Activated CD8-positive, alpha-beta memory T cell treated with anti-CD3 and anti-CD28 coated beads, Interleukin-2, amount 10 ng/mL, durations not matched to agents 7 days and 5 days (primary cell): Measurements from ENCODE around the gene HEXIM2. TPM values are rescaled to one million over a fixed set of nuclear protein-coding genes. Genes with fewer than 3 reads are reported as not detected.
A peak's percentile ranks its signal among the peaks of the same experiment; 100 is the strongest.

Experiments used
- ATAC-seq: fragments of 150-1000 bp; cut with Tn5 transposase; one replicate; pipeline ENCODE4 v1.10.0; 2021; ENCODE audit warnings: moderate library complexity
- CTCF ChIA-PET: fragments of 350-600 bp; sonication (Branson Sonifier 250); formaldehyde crosslinking; loops from one replicate; lab custom pipeline; 2021; ENCODE audit warnings: antibody characterized with exemption; lab: Charles Lee
- DNase-seq: peaks from one replicate; pipeline ENCODE4 v3.0.0-alpha.2; 2020
- H3K27ac Mint-ChIP-seq: one replicate; pipeline ENCODE4 v1.8.0; 2021; ENCODE audit warnings: mild to moderate bottlenecking, mixed read lengths
- H3K27me3 Mint-ChIP-seq: one replicate; pipeline ENCODE4 v1.8.0; 2021; ENCODE audit warnings: mixed read lengths
- H3K36me3 Mint-ChIP-seq: one replicate; pipeline ENCODE4 v1.8.0; 2021; ENCODE audit warnings: mild to moderate bottlenecking, mixed read lengths
- H3K4me1 Mint-ChIP-seq: one replicate; pipeline ENCODE4 v1.8.0; 2021; ENCODE audit warnings: mixed read lengths
- H3K4me3 Mint-ChIP-seq: one replicate; pipeline ENCODE4 v1.8.0; 2021; ENCODE audit warnings: mild to moderate bottlenecking, moderate library complexity, mixed read lengths
- H3K9me3 Mint-ChIP-seq: one replicate; pipeline ENCODE4 v1.8.0; 2022; ENCODE audit warnings: low read depth, mixed read lengths
- total RNA-seq, 2 experiments: library from RNA; stranded (reverse); gene quantifications; one replicate each; pipeline ENCODE4 v1.2.3, GENCODE V29; 2021

HEXIM2 gene
- total RNA-seq, 2 experiments from 2014 or later, result 6.9 to 7.5 TPM

DNA sequence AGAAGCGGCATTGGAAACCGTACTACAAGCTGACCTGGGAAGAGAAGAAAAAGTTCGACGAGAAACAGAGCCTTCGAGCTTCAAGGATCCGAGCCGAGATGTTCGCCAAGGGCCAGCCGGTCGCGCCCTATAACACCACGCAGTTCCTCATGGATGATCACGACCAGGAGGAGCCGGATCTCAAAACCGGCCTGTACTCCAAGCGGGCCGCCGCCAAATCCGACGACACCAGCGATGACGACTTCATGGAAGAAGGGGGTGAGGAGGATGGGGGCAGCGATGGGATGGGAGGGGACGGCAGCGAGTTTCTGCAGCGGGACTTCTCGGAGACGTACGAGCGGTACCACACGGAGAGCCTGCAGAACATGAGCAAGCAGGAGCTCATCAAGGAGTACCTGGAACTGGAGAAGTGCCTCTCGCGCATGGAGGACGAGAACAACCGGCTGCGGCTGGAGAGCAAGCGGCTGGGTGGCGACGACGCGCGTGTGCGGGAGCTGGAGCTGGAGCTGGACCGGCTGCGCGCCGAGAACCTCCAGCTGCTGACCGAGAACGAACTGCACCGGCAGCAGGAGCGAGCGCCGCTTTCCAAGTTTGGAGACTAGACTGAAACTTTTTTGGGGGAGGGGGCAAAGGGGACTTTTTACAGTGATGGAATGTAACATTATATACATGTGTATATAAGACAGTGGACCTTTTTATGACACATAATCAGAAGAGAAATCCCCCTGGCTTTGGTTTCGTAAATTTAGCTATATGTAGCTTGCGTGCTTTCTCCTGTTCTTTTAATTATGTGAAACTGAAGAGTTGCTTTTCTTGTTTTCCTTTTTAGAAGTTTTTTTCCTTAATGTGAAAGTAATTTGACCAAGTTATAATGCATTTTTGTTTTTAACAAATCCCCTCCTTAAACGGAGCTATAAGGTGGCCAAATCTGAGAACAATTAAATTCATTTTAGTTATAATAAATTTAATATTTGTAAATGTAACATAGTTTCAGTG is 11.7 kb upstream of the HEXIM2 start:
- CTCF ChIA-PET, result interaction anchor here (0.9 to 24.7 kb wide), 24 partner anchors 12 to 374 kb away, joined by 3 to 583 read pairs (median 6); partner anchors contain the start of genes ACBD4, FMNL1, HEXIM2 and MAP3K14
- Mint-ChIP-seq H3K27me3 (peaks cover 2% of the 10 kb centered on the region), H3K27ac (peak overlapping the region; percentile 100), H3K36me3 (peaks cover 12% of the 10 kb centered on the region), H3K4me3 (peak overlapping the region; percentile 99), H3K4me1 (peaks cover 38% of the 10 kb centered on the region), H3K9me3 (no peaks in the 10 kb centered on the region)
- peak; percentile 1 for ATAC-seq
- peak; percentile 68 for DNase-seq

DNA sequence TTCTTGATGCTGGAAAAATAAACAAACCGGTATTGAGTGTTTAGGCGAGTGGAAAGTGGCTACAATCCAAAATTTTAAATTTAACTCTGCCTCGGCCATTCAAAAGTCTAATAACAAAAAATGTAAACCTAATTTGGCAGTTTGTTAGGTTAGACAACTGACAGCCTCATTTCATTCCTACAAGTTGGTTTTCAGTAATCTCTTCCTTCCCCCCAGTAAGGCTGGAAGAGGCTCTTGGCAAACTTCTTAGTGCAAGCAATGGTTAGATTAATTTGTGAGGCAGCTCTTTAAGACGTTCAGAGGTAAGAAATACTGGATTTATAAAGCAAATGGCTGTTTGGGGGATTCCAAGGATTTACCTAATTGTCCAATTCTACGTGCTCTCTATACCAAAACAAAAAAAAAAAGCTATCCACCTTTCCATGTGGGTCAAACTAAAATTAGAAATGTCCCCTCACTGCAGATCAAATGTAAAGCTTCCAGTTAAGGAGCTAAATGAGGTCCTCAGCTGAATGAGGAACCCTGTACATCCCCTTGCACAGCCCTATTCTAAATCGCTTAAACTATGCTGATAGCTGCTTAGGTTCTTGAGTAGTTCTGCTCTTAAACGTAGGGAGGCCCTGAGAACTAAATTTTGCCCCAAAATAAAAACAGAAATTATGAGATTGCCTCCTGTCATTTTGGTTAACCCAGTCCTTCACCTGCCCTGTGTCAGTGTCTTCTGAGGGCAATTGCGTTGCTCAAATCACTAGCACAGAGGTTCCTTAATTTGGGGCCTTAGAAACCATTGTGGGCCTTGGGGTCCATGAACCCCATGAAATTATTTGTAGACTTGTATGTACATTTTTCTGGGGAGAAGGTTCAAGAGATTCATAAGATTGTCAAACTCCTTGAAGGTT is 10.5 kb upstream of the HEXIM2 start:
- DNase-seq (no peak), ATAC-seq (no peak)
- H3K27ac Mint-ChIP-seq, result peak overlapping the region; percentile 85
- CTCF ChIA-PET, result interaction anchor here (0.7 to 24.7 kb wide), 20 partner anchors 10 to 1736 kb away, joined by 3 to 583 read pairs (median 7); partner anchors contain the start of genes ACBD4, FMNL1, HEXIM2 and NMT1
- peaks cover 2% of the 10 kb centered on the region for H3K27me3 Mint-ChIP-seq
- H3K9me3 Mint-ChIP-seq, result no peaks in the 10 kb centered on the region
- H3K4me3 Mint-ChIP-seq, result peak overlapping the region; percentile 99
- H3K4me1 Mint-ChIP-seq, result peaks cover 37% of the 10 kb centered on the region
- H3K36me3 Mint-ChIP-seq, result peaks cover 12% of the 10 kb centered on the region

DNA sequence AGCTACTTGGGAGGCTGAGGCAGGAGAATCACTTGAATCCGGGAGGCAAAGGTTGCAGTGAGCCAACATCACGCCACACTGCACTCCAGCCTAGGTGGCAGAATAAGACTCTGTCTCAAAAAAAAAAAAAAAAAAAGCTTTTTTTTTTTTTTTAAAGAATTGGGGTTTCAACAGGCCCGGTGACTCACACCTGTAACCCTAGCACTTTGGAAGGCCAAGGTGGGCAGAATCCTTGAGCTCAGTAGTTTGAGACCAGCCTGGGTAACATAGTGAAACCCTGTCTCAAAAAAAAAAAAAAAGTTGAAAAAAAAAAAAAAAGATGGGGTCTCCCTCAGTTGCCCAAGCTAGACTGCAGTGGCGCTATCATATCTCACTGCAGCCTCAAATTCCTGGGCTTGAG is 6.6 kb upstream of the HEXIM2 start:
- no peaks in the 10 kb centered on the region for H3K27me3 Mint-ChIP-seq
- ATAC-seq (no peak), DNase-seq (no peak)
- no peak overlapping the region for H3K27ac Mint-ChIP-seq
- H3K36me3 Mint-ChIP-seq, result peaks cover 19% of the 10 kb centered on the region
- peaks cover 44% of the 10 kb centered on the region for H3K4me1 Mint-ChIP-seq
- H3K4me3 Mint-ChIP-seq, result no peak overlapping the region
- CTCF ChIA-PET, result interaction anchor here (0.6 to 24.7 kb wide), 6 partner anchors 9 to 381 kb away, joined by 3 to 583 read pairs (median 4); partner anchors contain the start of genes ACBD4 and PLCD3
- no peaks in the 10 kb centered on the region for H3K9me3 Mint-ChIP-seq

DNA sequence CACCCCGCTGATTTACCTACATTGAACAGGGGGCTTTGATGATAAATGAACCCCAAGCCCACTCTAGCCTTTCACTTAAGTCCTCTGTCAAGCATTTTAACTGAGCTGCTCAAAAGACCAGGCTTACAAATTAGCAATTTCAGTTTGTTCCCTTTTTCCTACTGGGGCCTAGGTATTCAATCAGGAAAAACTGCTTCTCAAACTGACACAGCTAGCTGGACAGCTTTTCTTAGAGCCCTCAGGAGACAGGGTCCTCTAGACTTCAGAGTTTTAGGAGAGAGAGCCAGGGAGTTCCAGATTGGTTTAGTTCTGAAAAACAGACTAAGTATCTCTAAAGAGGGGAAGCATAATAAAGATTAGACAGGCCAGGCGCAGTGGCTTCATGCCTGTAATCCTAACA is 6.2 kb upstream of the HEXIM2 start:
- ATAC-seq, result no peak
- no peak for DNase-seq
- H3K36me3 Mint-ChIP-seq, result peaks cover 15% of the 10 kb centered on the region
- CTCF ChIA-PET, result interaction anchor here (0.6 to 24.7 kb wide), 4 partner anchors 9 to 381 kb away, joined by 3 to 583 read pairs (median 72); partner anchors contain the start of genes ACBD4 and PLCD3
- peaks cover 44% of the 10 kb centered on the region for H3K4me1 Mint-ChIP-seq
- no peak overlapping the region for H3K4me3 Mint-ChIP-seq
- no peaks in the 10 kb centered on the region for H3K27me3 Mint-ChIP-seq
- H3K9me3 Mint-ChIP-seq, result no peaks in the 10 kb centered on the region
- no peak overlapping the region for H3K27ac Mint-ChIP-seq

DNA sequence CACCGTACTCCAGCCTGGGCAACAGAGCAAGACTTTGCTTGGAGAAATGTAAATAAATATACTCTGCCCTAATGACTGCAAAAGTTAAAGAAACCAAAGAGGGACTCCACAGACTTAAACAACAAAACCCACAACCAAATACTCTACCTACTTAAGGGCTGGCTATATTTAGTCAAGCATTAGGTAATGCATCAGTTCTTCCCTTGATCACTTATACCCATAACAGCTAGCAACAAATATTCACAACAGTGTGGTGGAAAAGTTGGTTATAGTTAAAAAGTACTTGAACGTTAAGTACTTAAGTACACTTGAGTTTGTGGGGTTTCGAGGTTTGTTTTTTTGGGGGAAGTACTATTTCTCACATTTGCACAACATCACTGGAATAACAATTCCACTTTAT is 5.4 kb upstream of the HEXIM2 start:
- CTCF ChIA-PET, result interaction anchor here (1.8 to 24.7 kb wide), 3 partner anchors 6 to 42 kb away, joined by 7 to 583 read pairs (median 245); partner anchors contain the start of genes ACBD4, HEXIM1 and PLCD3
- peak overlapping the region; percentile 12 for H3K27ac Mint-ChIP-seq
- H3K27me3 Mint-ChIP-seq, result no peaks in the 10 kb centered on the region
- DNase-seq, result no peak
- H3K4me3 Mint-ChIP-seq, result no peak overlapping the region
- H3K4me1 Mint-ChIP-seq, result peaks cover 36% of the 10 kb centered on the region
- H3K36me3 Mint-ChIP-seq, result peaks cover 15% of the 10 kb centered on the region
- H3K9me3 Mint-ChIP-seq, result no peaks in the 10 kb centered on the region
- ATAC-seq, result no peak

DNA sequence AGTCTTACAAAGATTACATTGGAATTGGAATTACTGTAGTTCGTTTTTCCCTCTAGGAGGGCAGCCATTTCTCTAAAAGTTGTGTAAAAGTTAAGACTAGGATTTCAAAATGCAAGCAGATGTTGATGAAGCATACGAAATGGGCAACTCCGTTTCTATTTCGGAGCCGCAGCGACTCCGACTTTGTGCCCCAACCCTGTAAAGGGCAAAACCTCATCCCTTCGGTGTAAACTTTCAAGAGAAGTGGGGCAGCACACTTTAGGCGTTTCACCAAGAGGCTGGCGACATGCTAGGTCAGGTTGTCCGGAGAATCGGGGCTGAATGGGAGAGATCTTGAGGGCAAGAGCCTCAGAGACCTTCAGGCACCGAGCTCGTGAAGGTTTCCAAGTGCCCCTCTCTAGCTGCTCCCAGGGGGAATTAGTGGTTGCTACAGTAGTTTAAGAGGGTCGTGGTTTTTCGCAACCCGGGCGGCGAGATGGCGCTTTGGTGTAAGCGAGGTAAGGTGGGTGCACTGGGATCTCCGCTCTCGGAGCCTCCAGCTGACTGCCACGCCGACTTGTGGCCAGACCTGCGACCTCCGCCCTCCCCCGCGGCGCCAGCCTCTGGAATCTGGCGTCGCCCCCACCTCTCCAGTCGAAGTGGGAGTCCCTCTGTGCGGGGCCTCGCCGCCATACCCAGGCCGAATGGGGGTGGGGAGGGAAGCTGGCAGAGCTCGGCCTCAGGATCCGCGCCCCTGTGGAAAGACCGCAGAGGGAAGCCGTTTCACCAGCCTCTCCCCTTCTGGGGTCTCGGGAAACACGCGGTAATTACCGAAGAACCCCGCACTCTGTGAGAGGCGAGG is 1.0 kb upstream of the HEXIM2 start:
- Mint-ChIP-seq H3K36me3 (peaks cover 15% of the 10 kb centered on the region), H3K27me3 (no peaks in the 10 kb centered on the region)
- peak; percentile 70 for DNase-seq

DNA sequence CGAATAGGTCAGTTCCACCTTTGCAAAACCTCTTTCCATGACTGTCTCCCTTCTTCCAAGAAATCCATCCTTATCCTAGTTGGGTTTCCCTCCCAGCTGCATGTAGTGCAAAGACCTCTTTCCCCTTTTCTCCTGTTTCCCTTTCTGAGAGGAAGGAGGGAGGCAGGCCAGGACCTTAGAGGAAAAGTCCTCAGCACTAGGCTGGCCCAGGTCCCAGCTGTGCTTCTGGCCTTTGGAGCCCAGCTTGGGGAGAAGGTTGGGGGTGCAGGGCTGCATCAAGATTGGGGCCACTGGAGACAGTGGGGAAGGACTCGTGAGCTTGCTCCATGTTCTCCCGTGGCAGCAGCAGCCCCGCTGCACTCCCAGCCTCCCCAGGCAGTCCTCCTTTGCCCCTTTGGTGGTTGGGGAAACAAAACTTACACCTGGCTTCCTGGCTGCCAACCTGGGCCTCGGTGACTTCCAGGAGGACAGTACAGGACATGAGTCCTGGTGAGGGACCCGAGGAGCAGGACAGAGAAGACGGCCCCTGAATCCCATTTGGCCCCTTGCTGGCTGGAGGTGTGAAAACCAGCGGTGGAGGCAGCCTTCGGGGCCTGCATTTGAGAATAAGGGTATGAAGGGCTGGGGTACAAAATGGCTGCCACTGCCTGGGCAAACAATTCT is 481 bp downstream of the HEXIM2 start:
- no peak for ATAC-seq
- Mint-ChIP-seq H3K36me3 (peaks cover 17% of the 10 kb centered on the region), H3K27me3 (no peaks in the 10 kb centered on the region), H3K9me3 (no peaks in the 10 kb centered on the region), H3K4me1 (peaks cover 38% of the 10 kb centered on the region), H3K27ac (peak overlapping the region; percentile 99), H3K4me3 (peak overlapping the region; percentile 98)
- DNase-seq, result no peak
- CTCF ChIA-PET, result interaction anchor here (0.7 to 24.7 kb wide), 12 partner anchors 10 to 152 kb away, joined by 3 to 583 read pairs (median 4); partner anchors contain the start of genes ACBD4, HEXIM1 and PLCD3

More for the DNA sequence above, 1.0 kb upstream of the HEXIM2 start:
- CTCF ChIA-PET, result interaction anchor here (0.8 to 24.7 kb wide), 16 partner anchors 10 to 154 kb away, joined by 3 to 583 read pairs (median 3); partner anchors contain the start of genes ACBD4, HEXIM1 and PLCD3
- Mint-ChIP-seq H3K27ac (peak overlapping the region; percentile 99), H3K4me3 (peak overlapping the region; percentile 98), H3K9me3 (no peaks in the 10 kb centered on the region), H3K4me1 (peaks cover 44% of the 10 kb centered on the region)
- peak; percentile 17 for ATAC-seq

DNA sequence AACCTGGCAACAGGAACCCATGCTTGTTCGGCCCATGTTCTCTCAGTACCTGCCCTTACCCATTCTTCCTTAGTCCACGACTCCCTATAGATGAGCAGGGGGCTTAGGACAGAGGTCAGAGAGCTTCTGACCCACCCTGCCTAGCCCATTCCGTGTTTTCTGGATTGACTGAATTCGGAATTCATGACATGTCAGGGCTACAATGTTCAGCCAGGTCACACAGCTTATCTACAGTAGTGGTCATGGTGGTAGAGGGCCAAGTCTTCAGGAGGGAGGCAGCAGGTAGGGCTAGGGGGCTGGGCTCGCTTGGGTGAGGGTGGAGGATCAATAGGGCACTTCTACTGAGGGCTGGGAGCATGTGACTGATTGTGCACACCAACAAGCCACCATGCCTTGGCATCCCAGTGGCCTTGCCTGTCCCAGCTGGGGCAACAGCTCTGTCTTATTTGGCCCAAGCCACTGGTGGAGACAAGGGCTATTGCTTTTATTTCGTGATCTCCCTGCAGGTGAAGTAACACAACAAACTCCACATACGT is 3.1 kb downstream of the HEXIM2 start:
- ATAC-seq (no peak), DNase-seq (no peak)
- Mint-ChIP-seq H3K9me3 (no peaks in the 10 kb centered on the region), H3K36me3 (peaks cover 5% of the 10 kb centered on the region), H3K27me3 (no peaks in the 10 kb centered on the region), H3K4me3 (no peak overlapping the region), H3K4me1 (peaks cover 24% of the 10 kb centered on the region), H3K27ac (no peak overlapping the region)
- CTCF ChIA-PET, result interaction anchor here (1.0 to 24.7 kb wide), 4 partner anchors 8 to 33 kb away, joined by 3 to 583 read pairs (median 124); partner anchors contain the start of genes ACBD4, HEXIM1 and PLCD3

DNA sequence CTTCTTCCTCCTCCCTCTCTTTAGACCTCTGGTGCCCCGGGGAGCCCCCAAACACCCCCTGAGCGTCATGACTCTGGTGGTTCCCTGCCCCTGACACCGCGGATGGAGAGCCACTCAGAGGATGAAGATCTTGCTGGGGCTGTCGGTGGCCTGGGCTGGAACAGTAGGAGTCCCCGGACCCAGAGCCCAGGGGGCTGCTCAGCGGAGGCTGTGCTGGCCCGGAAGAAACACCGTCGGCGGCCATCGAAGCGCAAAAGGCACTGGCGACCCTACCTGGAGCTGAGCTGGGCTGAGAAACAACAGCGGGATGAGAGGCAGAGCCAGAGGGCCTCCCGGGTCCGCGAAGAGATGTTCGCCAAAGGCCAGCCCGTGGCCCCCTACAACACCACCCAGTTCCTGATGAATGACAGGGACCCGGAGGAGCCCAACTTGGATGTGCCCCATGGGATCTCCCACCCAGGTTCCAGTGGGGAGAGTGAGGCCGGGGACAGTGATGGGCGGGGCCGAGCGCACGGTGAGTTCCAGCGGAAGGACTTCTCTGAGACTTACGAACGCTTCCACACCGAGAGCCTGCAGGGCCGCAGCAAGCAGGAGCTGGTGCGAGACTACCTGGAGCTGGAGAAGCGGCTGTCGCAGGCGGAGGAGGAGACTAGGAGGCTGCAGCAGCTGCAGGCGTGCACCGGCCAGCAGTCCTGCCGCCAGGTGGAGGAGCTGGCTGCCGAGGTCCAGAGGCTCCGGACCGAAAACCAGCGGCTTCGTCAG is 7.5 kb downstream of the HEXIM2 start:
- DNase-seq (no peak), ATAC-seq (no peak)
- no peak overlapping the region for H3K27ac Mint-ChIP-seq
- no peaks in the 10 kb centered on the region for H3K27me3 Mint-ChIP-seq
- H3K9me3 Mint-ChIP-seq, result no peaks in the 10 kb centered on the region
- CTCF ChIA-PET, result interaction anchor here (5.3 to 5.4 kb wide), 2 partner anchors 19 to 34 kb away, joined by 39 to 56 read pairs; partner anchors contain the start of genes ACBD4 and HEXIM1
- H3K36me3 Mint-ChIP-seq, result peaks cover 3% of the 10 kb centered on the region
- peaks cover 30% of the 10 kb centered on the region for H3K4me1 Mint-ChIP-seq
- no peak overlapping the region for H3K4me3 Mint-ChIP-seq

DNA sequence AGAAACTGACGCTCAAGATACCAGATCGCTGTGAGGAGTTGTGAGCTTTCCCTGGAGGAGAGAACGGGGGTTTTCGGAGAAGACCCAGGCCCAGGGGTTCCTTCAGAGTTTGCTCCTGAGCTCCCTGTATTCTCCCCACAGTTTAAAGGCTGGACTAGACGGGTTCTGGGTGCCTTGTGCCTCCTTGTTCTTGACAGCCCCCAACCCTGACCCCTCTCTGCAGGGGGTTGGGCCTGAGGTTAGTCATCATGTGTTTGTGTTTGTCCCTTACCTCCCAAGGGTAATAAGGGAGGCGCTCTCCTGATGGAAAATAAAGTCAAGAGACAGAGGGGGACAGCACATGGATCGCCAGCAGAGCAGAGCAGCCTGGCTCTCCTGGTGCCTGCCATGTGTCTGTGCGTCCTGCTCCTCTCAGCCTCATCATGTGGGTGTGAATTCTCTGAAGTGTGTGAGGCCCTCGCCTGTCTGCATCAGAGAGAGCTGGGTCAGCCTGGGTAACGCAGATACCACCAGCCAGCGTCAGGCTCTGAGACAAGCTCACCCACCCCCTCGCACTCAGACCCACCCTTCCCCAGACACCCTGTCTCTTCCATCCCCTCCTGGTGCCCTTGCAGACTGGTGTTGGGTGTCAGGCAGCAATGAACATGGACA is 8.7 kb downstream of the HEXIM2 start:
- Mint-ChIP-seq H3K9me3 (no peaks in the 10 kb centered on the region), H3K36me3 (peaks cover 3% of the 10 kb centered on the region), H3K27me3 (no peaks in the 10 kb centered on the region), H3K4me3 (no peak overlapping the region), H3K4me1 (peaks cover 22% of the 10 kb centered on the region), H3K27ac (no peak overlapping the region)
- CTCF ChIA-PET, result interaction anchor here (1.2 to 5.4 kb wide), 4 partner anchors 9 to 35 kb away, joined by 3 to 56 read pairs (median 30); partner anchors contain the start of genes ACBD4, HEXIM1 and HEXIM2
- DNase-seq, result no peak
- ATAC-seq, result no peak
